ENCODE results near the gene CEP152. TPM values are rescaled to one million over a fixed set of nuclear protein-coding genes. Genes with fewer than 3 reads are reported as not detected.

Gene CEP152
- total RNA-seq, 2 donors from 2014 or later, result 3.3 to 6.5 TPM

DNA sequence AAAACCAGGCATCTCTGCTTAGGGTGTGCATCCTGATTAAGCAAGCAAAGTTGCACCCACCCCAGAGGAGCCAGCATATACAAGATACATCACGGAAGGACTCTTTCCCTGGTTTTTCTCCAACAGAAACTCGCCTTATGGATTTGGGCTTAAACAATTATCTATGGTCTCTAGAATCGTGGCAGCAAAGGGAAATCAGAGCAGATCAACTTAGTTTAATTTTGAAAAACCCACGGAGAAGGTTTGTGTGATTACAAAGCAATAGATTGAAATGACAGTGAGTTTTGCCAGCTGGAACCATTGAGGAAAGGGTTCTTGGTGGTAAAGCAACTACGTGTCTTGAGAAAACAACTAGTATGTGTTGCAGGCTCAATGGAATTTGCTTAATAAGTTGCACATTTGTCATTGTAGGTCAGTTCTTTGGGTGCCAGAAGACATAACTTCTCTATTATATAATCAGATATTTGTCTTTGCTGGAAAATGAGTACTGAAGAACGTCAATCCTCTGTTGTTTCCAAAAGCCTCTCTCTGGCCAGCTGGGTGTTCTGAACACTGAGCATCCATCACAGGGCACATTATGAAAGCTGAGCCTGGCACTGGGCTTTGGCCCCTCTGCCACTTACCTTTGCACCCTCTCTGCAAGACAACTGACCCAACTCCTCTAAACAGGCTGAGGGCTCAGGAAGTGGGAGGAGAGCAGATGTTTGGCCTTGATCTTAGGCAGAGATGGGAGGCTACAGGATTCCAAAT, 89.6 kb downstream of the CEP152 start:
- Histone ChIP-seq H3K4me3 (no peak overlapping the region), H3K27me3 (replicated peaks; ENCODE audit: insufficient read depth) (no peaks in the 10 kb centered on the region), H3K9me3 (peaks cover 6% of the 10 kb centered on the region), H3K27ac (no peak overlapping the region), H3K4me1 (ENCODE audit: control insufficient read depth in 1 of 2, low read depth in 2 of 2) (no peaks in the 10 kb centered on the region), H3K36me3 (no peaks in the 10 kb centered on the region)
- TF ChIP-seq, protein P1, sequence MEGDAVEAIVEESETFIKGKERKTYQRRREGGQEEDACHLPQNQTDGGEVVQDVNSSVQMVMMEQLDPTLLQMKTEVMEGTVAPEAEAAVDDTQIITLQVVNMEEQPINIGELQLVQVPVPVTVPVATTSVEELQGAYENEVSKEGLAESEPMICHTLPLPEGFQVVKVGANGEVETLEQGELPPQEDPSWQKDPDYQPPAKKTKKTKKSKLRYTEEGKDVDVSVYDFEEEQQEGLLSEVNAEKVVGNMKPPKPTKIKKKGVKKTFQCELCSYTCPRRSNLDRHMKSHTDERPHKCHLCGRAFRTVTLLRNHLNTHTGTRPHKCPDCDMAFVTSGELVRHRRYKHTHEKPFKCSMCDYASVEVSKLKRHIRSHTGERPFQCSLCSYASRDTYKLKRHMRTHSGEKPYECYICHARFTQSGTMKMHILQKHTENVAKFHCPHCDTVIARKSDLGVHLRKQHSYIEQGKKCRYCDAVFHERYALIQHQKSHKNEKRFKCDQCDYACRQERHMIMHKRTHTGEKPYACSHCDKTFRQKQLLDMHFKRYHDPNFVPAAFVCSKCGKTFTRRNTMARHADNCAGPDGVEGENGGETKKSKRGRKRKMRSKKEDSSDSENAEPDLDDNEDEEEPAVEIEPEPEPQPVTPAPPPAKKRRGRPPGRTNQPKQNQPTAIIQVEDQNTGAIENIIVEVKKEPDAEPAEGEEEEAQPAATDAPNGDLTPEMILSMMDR (IDR thresholded peaks at IDR 0.05), result no peak
- ATAC-seq (ENCODE audit: insufficient number of reproducible peaks, low FRiP score, low read depth) (no peak), DNase-seq (ENCODE audit: low spot score) (no peak)

DNA sequence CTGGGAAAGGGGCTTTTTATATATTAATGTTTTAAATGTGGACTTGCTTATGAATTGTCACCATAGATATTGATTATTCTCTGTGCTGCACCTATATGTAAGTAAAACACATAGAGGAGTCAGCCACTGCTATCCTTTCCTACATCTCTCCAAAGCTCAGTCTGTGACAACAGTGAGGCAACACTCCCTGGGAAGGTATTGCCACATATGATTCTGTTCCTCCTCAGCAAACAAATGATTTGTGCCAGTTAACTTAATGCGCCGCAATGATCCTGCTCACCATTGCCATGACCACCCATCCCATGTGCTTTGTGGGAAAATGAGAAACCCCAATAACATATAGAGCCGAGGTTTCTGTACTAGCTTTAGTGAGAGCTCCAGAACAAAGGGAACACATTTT, 90.2 kb downstream of the CEP152 start:
- Histone ChIP-seq H3K4me1 (ENCODE audit: control insufficient read depth in 1 of 2, low read depth in 2 of 2) (no peaks in the 10 kb centered on the region), H3K27me3 (replicated peaks; ENCODE audit: insufficient read depth) (no peaks in the 10 kb centered on the region), H3K9me3 (peaks cover 12% of the 10 kb centered on the region), H3K27ac (no peak overlapping the region), H3K36me3 (no peaks in the 10 kb centered on the region), H3K4me3 (no peak overlapping the region)
- DNase-seq (ENCODE audit: low spot score) (no peak), ATAC-seq (ENCODE audit: insufficient number of reproducible peaks, low FRiP score, low read depth) (no peak)
- TF ChIP-seq, protein P1 (IDR thresholded peaks at IDR 0.05), result no peak

DNA sequence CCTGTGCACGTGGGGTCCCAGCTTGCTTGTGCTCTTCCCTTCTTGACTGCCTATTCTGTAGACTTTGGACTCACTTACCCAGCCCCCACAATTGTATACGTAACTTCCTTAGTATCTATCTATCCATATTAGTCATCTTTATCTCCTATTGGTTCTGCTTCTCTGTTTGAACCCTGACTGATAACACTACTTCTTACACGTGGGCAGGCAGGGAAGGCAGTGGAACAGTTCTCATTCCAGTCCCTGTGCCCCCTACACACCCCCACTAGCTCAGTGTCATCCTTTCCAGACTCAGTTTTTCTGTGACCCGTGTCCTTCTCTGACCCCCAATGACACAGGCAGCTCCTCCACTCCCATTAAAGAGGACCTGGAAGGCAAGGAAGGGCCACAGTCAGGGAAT, 91.2 kb downstream of the CEP152 start:
- H3K27ac ChIP-seq, result no peak overlapping the region
- ATAC-seq (ENCODE audit: insufficient number of reproducible peaks, low FRiP score, low read depth) (no peak), DNase-seq (ENCODE audit: low spot score) (no peak)
- no peaks in the 10 kb centered on the region for H3K36me3 ChIP-seq
- no peaks in the 10 kb centered on the region for H3K27me3 ChIP-seq (replicated peaks; ENCODE audit: insufficient read depth)
- H3K4me1 ChIP-seq (ENCODE audit: control insufficient read depth in 1 of 2, low read depth in 2 of 2), result no peaks in the 10 kb centered on the region
- H3K9me3 ChIP-seq, result peaks cover 16% of the 10 kb centered on the region
- TF ChIP-seq, protein P1 (IDR thresholded peaks at IDR 0.05), result no peak
- no peak overlapping the region for H3K4me3 ChIP-seq

DNA sequence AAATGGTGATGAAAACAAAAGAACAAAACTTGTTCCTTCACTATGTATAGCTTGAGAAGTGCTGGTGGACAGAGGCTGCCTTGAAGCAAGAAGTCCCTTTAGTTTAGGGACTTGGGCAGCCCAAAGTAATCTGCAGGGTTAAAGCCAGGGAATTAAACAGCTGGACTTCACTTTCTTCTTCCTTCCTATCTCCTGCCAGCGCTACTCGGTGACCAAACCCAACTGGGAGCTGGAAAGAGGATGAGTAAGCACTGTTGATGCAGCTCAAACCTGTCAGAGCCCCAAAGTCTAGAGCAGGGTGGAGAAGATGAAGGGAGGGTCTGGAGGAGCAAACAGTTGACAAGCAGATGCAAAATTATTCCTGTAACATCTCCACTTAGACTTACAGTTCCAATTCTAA, 92.2 kb downstream of the CEP152 start:
- H3K36me3 ChIP-seq, result no peaks in the 10 kb centered on the region
- H3K4me3 ChIP-seq, result no peak overlapping the region
- ATAC-seq (ENCODE audit: insufficient number of reproducible peaks, low FRiP score, low read depth), result no peak
- H3K4me1 ChIP-seq (ENCODE audit: control insufficient read depth in 1 of 2, low read depth in 2 of 2), result no peaks in the 10 kb centered on the region
- no peak overlapping the region for H3K27ac ChIP-seq
- no peaks in the 10 kb centered on the region for H3K27me3 ChIP-seq (replicated peaks; ENCODE audit: insufficient read depth)
- peaks cover 16% of the 10 kb centered on the region for H3K9me3 ChIP-seq
- TF ChIP-seq, protein P1 (IDR thresholded peaks at IDR 0.05), result no peak
- no peak for DNase-seq (ENCODE audit: low spot score)

DNA sequence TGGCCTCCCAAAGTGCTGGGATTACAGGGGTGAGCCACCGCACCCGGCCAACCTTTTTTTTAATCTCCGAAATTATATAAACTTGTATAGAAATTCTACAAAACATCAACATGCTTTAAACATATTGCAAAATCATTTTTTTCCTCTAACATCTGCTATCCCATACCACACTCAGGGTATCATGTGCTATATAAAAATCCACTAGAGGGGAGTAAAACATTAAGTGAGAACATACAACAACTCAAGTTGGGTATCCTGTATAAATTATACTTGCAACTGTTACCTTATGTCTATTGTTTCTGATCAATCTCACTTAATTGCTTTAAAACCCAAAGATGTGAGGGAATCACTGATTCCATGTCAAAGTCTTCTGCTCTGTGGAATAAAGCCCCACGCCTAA, 93.4 kb downstream of the CEP152 start:
- TF ChIP-seq, protein P1 (IDR thresholded peaks at IDR 0.05), result no peak
- Histone ChIP-seq H3K27me3 (replicated peaks; ENCODE audit: insufficient read depth) (no peaks in the 10 kb centered on the region), H3K27ac (no peak overlapping the region), H3K36me3 (no peaks in the 10 kb centered on the region), H3K9me3 (peaks cover 16% of the 10 kb centered on the region), H3K4me3 (no peak overlapping the region), H3K4me1 (ENCODE audit: control insufficient read depth in 1 of 2, low read depth in 2 of 2) (no peaks in the 10 kb centered on the region)
- no peak for ATAC-seq (ENCODE audit: insufficient number of reproducible peaks, low FRiP score, low read depth)
- DNase-seq (ENCODE audit: low spot score), result no peak
